NT2/D1 (cell line): ENCODE data around the gene FIGNL2.

Experiments used
- DNase-seq: peaks from one replicate; pipeline ENCODE4 v3.0.0-alpha.2; 2011; ENCODE audit warnings: low read depth, low spot score
- H3K27me3 ChIP-seq: 2 replicates; pipeline ENCODE4 v1.6.0; 2011; ENCODE audit warnings: mild to moderate bottlenecking; ENCODE audit not compliant: insufficient read length, insufficient read depth
- H3K36me3 ChIP-seq: 2 replicates; pipeline ENCODE4 v1.6.1; 2011; ENCODE audit warnings: mild to moderate bottlenecking, low read length, mixed read lengths; ENCODE audit not compliant: insufficient read depth, insufficient read length
- H3K4me1 ChIP-seq: 2 replicates; pipeline ENCODE4 v1.5.1; 2011; ENCODE audit not compliant: insufficient read depth, insufficient read length
- H3K4me3 ChIP-seq: 2 replicates; pipeline ENCODE4 v1.5.1; 2011; ENCODE audit warnings: low read depth; ENCODE audit not compliant: insufficient read length
- H3K9ac ChIP-seq: 2 replicates; pipeline ENCODE4 v1.6.0; 2011; ENCODE audit warnings: low read depth; ENCODE audit not compliant: insufficient read length
- H3K9me3 ChIP-seq: 2 replicates; pipeline ENCODE4 v1.5.1; 2011; ENCODE audit warnings: mild to moderate bottlenecking, low read length; ENCODE audit not compliant: insufficient read depth
- SUZ12 ChIP-seq: IDR thresholded peaks from 2 replicates; pipeline ENCODE4 v1.6.1; 2011; ENCODE audit not compliant: insufficient read length, insufficient read depth; ENCODE audit errors: extremely low read depth
- YY1 ChIP-seq: IDR thresholded peaks from 2 replicates; pipeline ENCODE4 v1.6.1; 2011; ENCODE audit not compliant: insufficient read length, insufficient read depth
- ZNF274 ChIP-seq: IDR thresholded peaks from 2 replicates; pipeline ENCODE4 v1.6.1; 2011; ENCODE audit warnings: mild to moderate bottlenecking, low read depth, low read length

Gene FIGNL2

DNA sequence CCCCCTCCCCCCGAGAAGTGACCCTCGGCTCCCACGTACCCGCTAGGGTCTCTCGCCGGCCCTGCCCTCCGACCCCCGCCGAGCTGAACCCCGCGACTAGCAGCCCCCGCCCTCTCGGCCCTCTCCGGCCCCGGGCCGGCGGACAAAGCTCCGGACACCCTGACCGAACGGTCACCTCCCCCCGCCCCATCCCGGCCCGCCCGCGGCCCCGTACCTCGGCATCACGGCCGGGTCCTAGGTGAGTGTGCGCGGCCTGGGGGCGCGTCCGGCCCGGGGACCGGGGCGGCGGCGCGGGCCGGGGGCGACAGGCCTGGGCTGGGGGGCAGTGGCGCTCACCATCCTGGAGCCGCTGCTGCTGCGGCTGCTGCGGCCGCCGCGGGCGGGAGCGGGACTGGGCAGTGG lies at the start of gene FIGNL2:
FIGNL2 (minus strand) TSS at position 393 of the 402 bp plus-strand sequence. CDS start 26,305 bp downstream, outside the sequence.
- peaks cover 21% of the 10 kb centered on the region for H3K36me3 ChIP-seq
- H3K9ac ChIP-seq: peak within 1 kb of the TSS; percentile 89

GRCh38 chr12:51897181-51897580 lies 48.7 kb upstream of the FIGNL2 start:
- Histone ChIP-seq H3K9me3 (no peaks in the 10 kb centered on the region), H3K27me3 (peaks cover 2% of the 10 kb centered on the region), H3K36me3 (no peaks in the 10 kb centered on the region), H3K4me1 (peaks cover 9% of the 10 kb centered on the region), H3K4me3 (no peak overlapping the region), H3K9ac (no peak overlapping the region)
- TF ChIP-seq SUZ12: no peak
- no peak for TF ChIP-seq ZNF274
- no peak for TF ChIP-seq YY1
- DNase-seq: no peak

More for the DNA sequence above, at the start of gene FIGNL2:
- Histone ChIP-seq H3K4me1 (peaks cover 41% of the 10 kb centered on the region), H3K9me3 (no peaks in the 10 kb centered on the region), H3K27me3 (no peaks in the 10 kb centered on the region), H3K4me3 (peak within 1 kb of the TSS; percentile 84)
- TF ChIP-seq SUZ12 (no peak), YY1 (no peak), ZNF274 (no peak)
- no peak for DNase-seq

DNA sequence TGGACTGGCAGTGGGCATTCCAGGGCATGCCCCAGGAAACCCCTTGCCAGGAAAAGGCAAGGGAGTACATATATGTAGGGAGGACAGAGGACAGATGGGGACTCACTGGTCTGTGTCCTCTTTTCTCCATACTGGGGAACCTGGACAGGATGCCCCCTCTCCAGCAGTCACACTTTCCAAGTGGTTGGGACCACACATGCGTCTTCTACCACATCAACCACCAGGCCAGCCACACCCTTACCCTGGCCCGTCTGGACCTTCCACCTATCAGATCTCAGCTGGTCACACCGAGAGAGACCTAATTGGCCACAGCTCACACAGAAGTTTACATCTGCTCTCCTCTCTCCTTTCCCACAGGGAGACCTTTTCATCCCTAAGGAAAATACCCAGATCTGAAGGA lies 47.7 kb upstream of the FIGNL2 start:
- Histone ChIP-seq H3K4me1 (peaks cover 9% of the 10 kb centered on the region), H3K36me3 (no peaks in the 10 kb centered on the region), H3K9me3 (no peaks in the 10 kb centered on the region), H3K4me3 (no peak overlapping the region), H3K27me3 (peaks cover 2% of the 10 kb centered on the region), H3K9ac (no peak overlapping the region)
- DNase-seq: no peak
- TF ChIP-seq ZNF274: no peak
- no peak for TF ChIP-seq SUZ12
- TF ChIP-seq YY1: no peak

- Histone ChIP-seq H3K4me3 (no peak overlapping the region), H3K9me3 (no peaks in the 10 kb centered on the region), H3K4me1 (peaks cover 13% of the 10 kb centered on the region), H3K27me3 (peaks cover 2% of the 10 kb centered on the region), H3K9ac (peak overlapping the region; percentile 44), H3K36me3 (no peaks in the 10 kb centered on the region)
- no peak for DNase-seq
- no peak for TF ChIP-seq YY1
- TF ChIP-seq ZNF274: no peak
- TF ChIP-seq SUZ12: no peak
Observed at GRCh38 chr12:51895378-51896135, 47.0 kb upstream of the FIGNL2 start.

DNA sequence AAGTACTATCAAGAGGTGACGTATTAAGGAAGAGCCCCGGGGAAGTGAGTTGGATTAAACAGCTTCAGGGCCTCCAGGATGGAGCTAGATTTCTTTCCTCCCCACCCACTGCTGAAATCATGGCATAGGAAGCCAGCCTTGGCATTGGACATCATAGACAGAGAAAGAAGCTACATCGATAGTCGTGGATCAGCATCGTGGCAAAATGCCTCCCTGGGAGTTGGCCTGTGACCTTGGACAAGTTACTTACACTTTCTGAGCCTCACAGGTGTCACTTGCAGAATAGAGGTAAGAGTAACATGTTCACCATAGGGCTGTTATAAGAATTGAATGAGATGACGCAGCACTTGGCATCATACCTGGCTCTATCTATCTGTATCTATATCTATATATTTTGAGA lies 45.3 kb upstream of the FIGNL2 start:
- Histone ChIP-seq H3K4me1 (peaks cover 20% of the 10 kb centered on the region), H3K27me3 (peaks cover 2% of the 10 kb centered on the region), H3K4me3 (no peak overlapping the region), H3K36me3 (no peaks in the 10 kb centered on the region), H3K9ac (no peak overlapping the region), H3K9me3 (no peaks in the 10 kb centered on the region)
- TF ChIP-seq ZNF274: no peak
- TF ChIP-seq SUZ12: no peak
- no peak for TF ChIP-seq YY1
- no peak for DNase-seq

DNA sequence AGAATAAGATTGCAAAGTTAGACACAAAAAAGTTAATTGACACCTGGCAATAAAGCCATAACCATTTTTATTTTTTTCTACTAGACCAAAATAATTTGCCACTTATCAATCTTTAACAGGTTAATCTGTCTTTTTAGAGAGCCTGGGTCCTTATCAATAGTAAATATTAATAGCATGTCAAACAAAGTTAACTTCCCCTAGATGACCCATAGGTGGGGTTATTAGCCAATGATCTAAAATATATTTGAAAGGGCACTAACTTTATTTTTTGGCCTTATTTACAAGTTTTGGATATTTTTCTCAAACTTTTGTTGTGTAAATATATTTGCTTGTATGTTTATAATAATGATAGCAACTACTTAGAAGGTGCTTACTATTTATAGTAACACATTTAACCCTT lies 43.3 kb upstream of the FIGNL2 start:
- Histone ChIP-seq H3K27me3 (peaks cover 2% of the 10 kb centered on the region), H3K4me1 (peaks cover 27% of the 10 kb centered on the region), H3K9ac (no peak overlapping the region), H3K9me3 (no peaks in the 10 kb centered on the region), H3K4me3 (no peak overlapping the region), H3K36me3 (no peaks in the 10 kb centered on the region)
- no peak for TF ChIP-seq SUZ12
- no peak for TF ChIP-seq YY1
- no peak for TF ChIP-seq ZNF274
- no peak for DNase-seq

- Histone ChIP-seq H3K9ac (no peak overlapping the region), H3K4me3 (no peak overlapping the region), H3K9me3 (no peaks in the 10 kb centered on the region), H3K4me1 (peaks cover 25% of the 10 kb centered on the region), H3K27me3 (no peaks in the 10 kb centered on the region), H3K36me3 (no peaks in the 10 kb centered on the region)
- no peak for DNase-seq
- TF ChIP-seq ZNF274 (no peak), SUZ12 (no peak), YY1 (no peak)
Observed at GRCh38 chr12:51890511-51891171, 42.1 kb upstream of the FIGNL2 start.
